SK-N-SH (cell line): ENCODE measurements around the gene NELFB. TPM values are rescaled to one million over a fixed set of nuclear protein-coding genes. Genes with fewer than 3 reads are reported as not detected.

Source experiments
- CTCF ChIA-PET: fragments of 300-600, 350-600 bp; formaldehyde crosslinking; extraction: SDS; loops from one replicate; lab custom pipeline; 2021; lab: Yijun Ruan, JAX
- POLR2A ChIA-PET: fragments of 350-600 bp; sonication (Branson Sonifier 250); formaldehyde crosslinking; extraction: SDS; loops from one replicate; lab custom pipeline; 2020; ENCODE audit warnings: antibody characterized with exemption, inconsistent platforms; lab: Yijun Ruan, JAX
- DNase-seq: peaks from one replicate; pipeline ENCODE4 v3.0.0; 2012
- H2AFZ ChIP-seq: fragments of 200-600 bp; sonication (generic); 2 replicates; pipeline ENCODE4 v1.8.1; 2016; ENCODE audit warnings: antibody characterized with exemption, mild to moderate bottlenecking, low read depth
- H3F3A ChIP-seq: fragments of 200-600 bp; sonication (generic); replicated peaks from 2 replicates; pipeline ENCODE3; 2016; ENCODE audit warnings: antibody characterized with exemption, mild to moderate bottlenecking; ENCODE audit not compliant: insufficient read depth
- H3K27ac ChIP-seq, 2 experiments: fragments of 200-500 bp in 1 of 2; fragments of 200-600 bp in 1 of 2; sonication (Bioruptor generic) in 1 of 2; sonication (generic), shearing (Covaris generic) in 1 of 2; 2 replicates each; pipeline versions ENCODE4 v1.5.1 to v1.6.1; 2014 to 2016; ENCODE audit warnings: low read depth in 2 of 2, inconsistent platforms in 1 of 2, low read length in 1 of 2, mild to moderate bottlenecking in 1 of 2, mixed read lengths in 1 of 2
- H3K27me3 ChIP-seq: fragments of 200-600 bp; sonication (generic), shearing (Covaris generic); 2 replicates; pipeline ENCODE4 v1.6.1; 2016; ENCODE audit warnings: mixed run types; ENCODE audit not compliant: insufficient read depth
- H3K36me3 ChIP-seq, 2 experiments: fragments of 200-500 bp in 1 of 2; fragments of 200-600 bp in 1 of 2; sonication (Bioruptor generic) in 1 of 2; sonication (generic) in 1 of 2; replicated peaks in 1 of 2; 2 replicates each; pipeline versions ENCODE3 to v1.5.1; 2014 to 2016; ENCODE audit warnings: low read length in 1 of 2, mild to moderate bottlenecking in 1 of 2; ENCODE audit not compliant: insufficient read depth in 2 of 2, control insufficient read depth in 1 of 2
- H3K4me1 ChIP-seq, 2 experiments: fragments of 200-500 bp in 1 of 2; fragments of 200-600 bp in 1 of 2; sonication (Bioruptor generic) in 1 of 2; sonication (generic), shearing (Covaris generic) in 1 of 2; 2 replicates each; pipeline versions ENCODE4 v1.5.1 to v1.6.1; 2014 to 2016; ENCODE audit warnings: low read depth in 1 of 2, low read length in 1 of 2, mixed run types in 1 of 2; ENCODE audit not compliant: insufficient read depth in 2 of 2, control insufficient read depth in 1 of 2
- H3K4me2 ChIP-seq: fragments of 200-600 bp; sonication (generic), shearing (Covaris generic); 2 replicates; pipeline ENCODE4 v1.6.1; 2017; ENCODE audit warnings: mixed run types
- H3K4me3 ChIP-seq, 2 experiments: fragments of 200-500 bp in 1 of 2; fragments of 200-600 bp in 1 of 2; sonication (Bioruptor generic) in 1 of 2; sonication (generic), shearing (Covaris generic) in 1 of 2; 2 replicates each; pipeline versions ENCODE4 v1.5.1 to v1.8.1; 2014 to 2016; ENCODE audit warnings: low read depth in 2 of 2, inconsistent platforms in 1 of 2, low read length in 1 of 2, mild to moderate bottlenecking in 1 of 2, mixed read lengths in 1 of 2, moderate library complexity in 1 of 2
- H3K79me2 ChIP-seq: fragments of 200-600 bp; sonication (generic); 2 replicates; pipeline ENCODE4 v1.8.1; 2017; ENCODE audit warnings: mild to moderate bottlenecking; ENCODE audit not compliant: insufficient read depth
- H3K9ac ChIP-seq: fragments of 200-600 bp; sonication (generic); 2 replicates; pipeline ENCODE4 v1.6.1; 2017; ENCODE audit warnings: mixed run types
- H3K9me2 ChIP-seq: fragments of 200-600 bp; sonication (generic); 2 replicates; pipeline ENCODE4 v1.6.1; 2017; ENCODE audit warnings: mixed run types
- H3K9me3 ChIP-seq: fragments of 200-600 bp; sonication (generic); 2 replicates; pipeline ENCODE4 v1.6.1; 2017; ENCODE audit warnings: mixed run types, mild to moderate bottlenecking, moderate library complexity
- H4K20me1 ChIP-seq: fragments of 200-600 bp; sonication (generic); 2 replicates; pipeline ENCODE4 v1.6.1; 2017; ENCODE audit warnings: mild to moderate bottlenecking, mixed run types; ENCODE audit not compliant: insufficient read depth
- EP300 ChIP-seq, 2 experiments: IDR thresholded peaks; 2 replicates each; pipeline versions ENCODE4 v1.4.0 to v1.6.1; 2012; ENCODE audit warnings: borderline replicate concordance in 1 of 2, low read depth in 1 of 2, low read length in 1 of 2
- EZH2phosphoT487 ChIP-seq: fragments of 200-600 bp; sonication (generic); IDR thresholded peaks from 2 replicates; pipeline ENCODE4 v1.6.1; 2017; ENCODE audit warnings: low read depth, mixed run types, mild to moderate bottlenecking, antibody characterized with exemption, moderate library complexity, borderline replicate concordance
- FOSL2 ChIP-seq: IDR thresholded peaks from 2 replicates; pipeline ENCODE4 v1.4.0; 2012; ENCODE audit warnings: low read depth, mild to moderate bottlenecking, moderate library complexity, borderline replicate concordance
- FOXM1 ChIP-seq: IDR thresholded peaks from 2 replicates; pipeline ENCODE4 v1.4.0; 2012; ENCODE audit warnings: low read depth, mild to moderate bottlenecking
- GABPA ChIP-seq: IDR thresholded peaks from 2 replicates; pipeline ENCODE4 v1.4.0; 2012; ENCODE audit warnings: low read depth, mild to moderate bottlenecking
- JUND ChIP-seq: IDR thresholded peaks from 2 replicates; pipeline ENCODE4 v1.4.0; 2012
- MXI1 ChIP-seq: IDR thresholded peaks from 2 replicates; pipeline ENCODE4 v1.6.1; 2012; ENCODE audit warnings: mild to moderate bottlenecking, low read depth, low read length, improper control_type of control experiment
- NRF1 ChIP-seq: IDR thresholded peaks from 2 replicates; pipeline ENCODE4 v1.6.1; 2012; ENCODE audit warnings: low read depth, mild to moderate bottlenecking, low read length
- POLR2AphosphoS5 ChIP-seq: IDR thresholded peaks from 2 replicates; pipeline ENCODE4 v1.6.1; 2012; ENCODE audit warnings: low read depth, low read length
- SMC3 ChIP-seq: IDR thresholded peaks from 2 replicates; pipeline ENCODE4 v1.6.1; 2012; ENCODE audit warnings: low read depth, low read length, improper control_type of control experiment
- TCF12 ChIP-seq: IDR thresholded peaks from 2 replicates; pipeline ENCODE4 v1.4.0; 2012
- USF1 ChIP-seq: IDR thresholded peaks from 2 replicates; pipeline ENCODE4 v1.4.0; 2012; ENCODE audit warnings: low read depth, borderline replicate concordance
- ZBTB33 ChIP-seq: IDR thresholded peaks from 2 replicates; pipeline ENCODE4 v1.4.0; 2012; ENCODE audit warnings: low read depth, borderline replicate concordance
- WGBS: methylation state at CpG from one replicate; pipeline ENCODE4 v1.1.6; 2017; ENCODE audit warnings: low lambda C conversion rate; 5-methylcytosine and 5-hydroxymethylcytosine counted together
- polyA plus RNA-seq, 3 experiments: library from polyadenylated mRNA; depleted of rRNA; stranded (reverse); fragments of >200 nt; gene quantifications; 2 replicates each; pipeline ENCODE4 v1.2.3, GENCODE V29; 2012
- TF ChIP-seq, protein P1 (sequence below): fragments of 200-600 bp; sonication (generic); IDR thresholded peaks from 2 replicates; pipeline ENCODE4 v1.6.1; 2017; ENCODE audit warnings: antibody characterized with exemption, mild to moderate bottlenecking, moderate library complexity
- TF ChIP-seq, protein P2 (sequence below): IDR thresholded peaks from 2 replicates; pipeline ENCODE4 v1.4.0; 2012; ENCODE audit warnings: low read depth
- TF ChIP-seq, protein P3 (sequence below): fragments of 150-350 bp; IDR thresholded peaks from 2 replicates; pipeline ENCODE4 v1.6.1; 2016; ENCODE audit warnings: mild to moderate bottlenecking, low read depth, low read length

Gene NELFB
- polyA plus RNA-seq, 1 of the 3 experiments (the other 2 are of a cell fraction), result 62.7 TPM

DNA sequence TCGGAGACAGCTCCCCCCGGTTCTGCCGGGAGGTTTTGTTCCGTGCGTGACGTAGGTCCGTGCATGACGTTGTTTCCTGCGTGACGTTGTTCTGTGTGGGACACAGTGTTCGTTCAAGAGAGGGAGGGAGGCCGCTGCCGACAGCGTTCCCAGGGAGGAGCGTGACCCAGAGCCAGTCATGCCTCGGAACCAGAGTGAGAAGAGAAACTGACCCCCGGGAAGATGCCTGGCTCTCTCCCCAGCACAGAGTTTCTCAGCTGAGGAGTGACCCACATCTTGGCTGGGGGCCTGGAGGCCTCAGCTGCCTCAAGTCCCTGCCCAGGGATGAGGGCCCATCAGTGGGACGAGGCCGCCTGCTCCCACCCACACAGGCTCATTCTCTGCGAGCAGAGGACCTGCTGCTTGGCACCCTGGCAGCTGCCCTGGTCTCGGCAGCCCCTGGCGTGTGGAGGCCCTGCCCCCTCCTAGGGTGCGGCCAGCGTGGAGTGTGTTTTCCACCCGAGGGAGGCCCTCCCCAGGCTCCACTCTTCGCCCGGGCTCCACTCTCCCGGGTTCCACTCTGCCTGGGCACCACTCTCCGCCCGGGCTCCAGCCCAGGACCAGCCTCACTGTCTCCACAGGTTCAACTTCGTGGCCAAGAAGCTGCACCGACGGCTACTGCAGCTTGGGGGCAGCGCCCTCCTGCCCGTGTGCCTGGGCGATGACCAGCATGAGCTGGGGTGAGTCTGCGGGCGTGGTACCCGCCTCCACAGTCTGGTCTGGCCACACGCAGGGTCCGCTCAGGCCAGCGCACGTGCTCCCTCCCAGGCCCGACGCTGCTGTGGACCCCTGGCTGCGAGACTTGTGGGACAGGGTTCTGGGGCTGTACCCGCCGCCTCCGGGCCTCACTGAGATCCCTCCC is 41.7 kb upstream of the NELFB start:
- H3F3A ChIP-seq, result no peaks in the 10 kb centered on the region
- H3K9me2 ChIP-seq, result no peaks in the 10 kb centered on the region
- peaks cover 1% of the 10 kb centered on the region; the same call in 1 of the 2 replicates for H3K79me2 ChIP-seq
- H3K4me2 ChIP-seq, result no peak overlapping the region
- CTCF ChIA-PET, result interaction anchor here (0.9 to 1.9 kb wide), 5 partner anchors 14 to 305 kb away, joined by 3 to 6 read pairs (median 4); partner anchors contain the start of gene RNF224
- no peak overlapping the region for H2AFZ ChIP-seq
- no peak overlapping the region for H3K4me3 ChIP-seq
- no peak for TF ChIP-seq NRF1
- TF ChIP-seq, protein P1, sequence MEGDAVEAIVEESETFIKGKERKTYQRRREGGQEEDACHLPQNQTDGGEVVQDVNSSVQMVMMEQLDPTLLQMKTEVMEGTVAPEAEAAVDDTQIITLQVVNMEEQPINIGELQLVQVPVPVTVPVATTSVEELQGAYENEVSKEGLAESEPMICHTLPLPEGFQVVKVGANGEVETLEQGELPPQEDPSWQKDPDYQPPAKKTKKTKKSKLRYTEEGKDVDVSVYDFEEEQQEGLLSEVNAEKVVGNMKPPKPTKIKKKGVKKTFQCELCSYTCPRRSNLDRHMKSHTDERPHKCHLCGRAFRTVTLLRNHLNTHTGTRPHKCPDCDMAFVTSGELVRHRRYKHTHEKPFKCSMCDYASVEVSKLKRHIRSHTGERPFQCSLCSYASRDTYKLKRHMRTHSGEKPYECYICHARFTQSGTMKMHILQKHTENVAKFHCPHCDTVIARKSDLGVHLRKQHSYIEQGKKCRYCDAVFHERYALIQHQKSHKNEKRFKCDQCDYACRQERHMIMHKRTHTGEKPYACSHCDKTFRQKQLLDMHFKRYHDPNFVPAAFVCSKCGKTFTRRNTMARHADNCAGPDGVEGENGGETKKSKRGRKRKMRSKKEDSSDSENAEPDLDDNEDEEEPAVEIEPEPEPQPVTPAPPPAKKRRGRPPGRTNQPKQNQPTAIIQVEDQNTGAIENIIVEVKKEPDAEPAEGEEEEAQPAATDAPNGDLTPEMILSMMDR, result peak; percentile 24; the same call in 1 of the 2 replicates
- TF ChIP-seq, all 33 proteins: peak for 1
- WGBS, result 94% methylated on average over 25 of the region's 49 CpGs
- POLR2A ChIA-PET, result interaction anchor here (1.3 to 1.9 kb wide), 2 partner anchors 13 to 27 kb away, joined by 3 to 6 read pairs; partner anchors contain the start of genes TPRN and TUBB4B
- Histone ChIP-seq H3K9ac (no peak overlapping the region), H3K4me1 (no peaks in the 10 kb centered on the region), H3K9me3 (no peaks in the 10 kb centered on the region), H3K36me3 (peaks cover 0 to 14% of the 10 kb centered on the region in 2 experiments), H4K20me1 (no peaks in the 10 kb centered on the region), H3K27ac (no peak overlapping the region), H3K27me3 (no peaks in the 10 kb centered on the region)
- peak; percentile 58 for DNase-seq

GRCh38 chr9:137214620-137215019 is 40.5 kb upstream of the NELFB start:
- no peak for DNase-seq
- Histone ChIP-seq H3K4me2 (no peak overlapping the region), H3K27me3 (no peaks in the 10 kb centered on the region), H4K20me1 (no peaks in the 10 kb centered on the region), H3K9me3 (no peaks in the 10 kb centered on the region), H2AFZ (no peak overlapping the region), H3F3A (no peaks in the 10 kb centered on the region), H3K9ac (no peak overlapping the region), H3K79me2 (no peaks in the 10 kb centered on the region), H3K9me2 (no peaks in the 10 kb centered on the region), H3K4me3 (no peak overlapping the region), H3K4me1 (0 out of 4 replicates have a peak, but pooled peaks cover 0 to 5% of the 10 kb centered on the region in 2 experiments), H3K36me3 (peaks cover 0 to 14% of the 10 kb centered on the region in 2 experiments), H3K27ac (no peak overlapping the region)
- CTCF ChIA-PET, result interaction anchor here (1.9 kb wide), 1 partner anchor 12 kb away, joined by 6 read pairs; the partner anchor contains the start of gene RNF224
- 95% methylated on average over 18 of the region's 19 CpGs for WGBS
- POLR2A ChIA-PET, result interaction anchor here (1.3 to 1.9 kb wide), 2 partner anchors 14 to 26 kb away, joined by 3 to 6 read pairs; partner anchors contain the start of genes TPRN and TUBB4B
- TF ChIP-seq USF1, result no peak
- no peak for TF ChIP-seq EP300 (IDR thresholded peaks at IDR 0.05; ENCODE audit: borderline replicate concordance in 1 of 2, low read depth in 1 of 2, low read length in 1 of 2)
- TF ChIP-seq NRF1, result no peak
- no peak for TF ChIP-seq ZBTB33
- no peak for TF ChIP-seq FOXM1
- TF ChIP-seq, protein P1, result no peak
- TF ChIP-seq, protein P2, sequence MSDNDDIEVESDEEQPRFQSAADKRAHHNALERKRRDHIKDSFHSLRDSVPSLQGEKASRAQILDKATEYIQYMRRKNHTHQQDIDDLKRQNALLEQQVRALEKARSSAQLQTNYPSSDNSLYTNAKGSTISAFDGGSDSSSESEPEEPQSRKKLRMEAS, result no peak
- TF ChIP-seq EZH2phosphoT487, result no peak
- no peak for TF ChIP-seq GABPA
- TF ChIP-seq TCF12, result no peak
- no peak for TF ChIP-seq MXI1
- no peak for TF ChIP-seq POLR2AphosphoS5
- no peak for TF ChIP-seq JUND
- TF ChIP-seq FOSL2, result no peak
- TF ChIP-seq SMC3, result no peak
- TF ChIP-seq, protein P3, sequence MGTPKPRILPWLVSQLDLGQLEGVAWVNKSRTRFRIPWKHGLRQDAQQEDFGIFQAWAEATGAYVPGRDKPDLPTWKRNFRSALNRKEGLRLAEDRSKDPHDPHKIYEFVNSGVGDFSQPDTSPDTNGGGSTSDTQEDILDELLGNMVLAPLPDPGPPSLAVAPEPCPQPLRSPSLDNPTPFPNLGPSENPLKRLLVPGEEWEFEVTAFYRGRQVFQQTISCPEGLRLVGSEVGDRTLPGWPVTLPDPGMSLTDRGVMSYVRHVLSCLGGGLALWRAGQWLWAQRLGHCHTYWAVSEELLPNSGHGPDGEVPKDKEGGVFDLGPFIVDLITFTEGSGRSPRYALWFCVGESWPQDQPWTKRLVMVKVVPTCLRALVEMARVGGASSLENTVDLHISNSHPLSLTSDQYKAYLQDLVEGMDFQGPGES, result no peak
